ENCODE measurements around the gene SOD3.

Gene SOD3

GRCh38 chr4:24770667-24771066 is 24.7 kb upstream of the SOD3 start:
- H3K9me3 ChIP-seq (ENCODE audit: control insufficient read depth, insufficient read depth, low read depth, low read length): no peaks in the 10 kb centered on the region
- no peak overlapping the region for H3K27ac ChIP-seq (ENCODE audit: extremely low read depth, low read depth, low read length)
- ChIA-PET POLR2A (no interaction called here), CTCF (no interaction called here)
- no peak overlapping the region for H3K4me3 ChIP-seq (ENCODE audit: low read depth, low read length)
- no peak for TF ChIP-seq SETDB1 (IDR thresholded peaks at IDR 0.05; ENCODE audit: insufficient read length, low read length)
- TF ChIP-seq ZNF16 (tag by site-specific recombination; IDR thresholded peaks at IDR 0.05; ENCODE audit: low read depth): no peak
- no peak for TF ChIP-seq MYNN (tag by site-specific recombination; IDR thresholded peaks at IDR 0.05; ENCODE audit: borderline replicate concordance)
- TF ChIP-seq REPIN1 (tag by site-specific recombination; IDR thresholded peaks at IDR 0.05; ENCODE audit: low read depth): no peak
- TF ChIP-seq ZBTB26 (tag by site-specific recombination; optimal IDR thresholded peaks at IDR 0.05): no peak
- TF ChIP-seq ZNF174 (tag by site-specific recombination; IDR thresholded peaks at IDR 0.05): no peak
- no peak for TF ChIP-seq ZNF404 (tag by site-specific recombination; IDR thresholded peaks at IDR 0.05)
- no peak for TF ChIP-seq ZNF121 (tag by site-specific recombination; IDR thresholded peaks at IDR 0.05)
- H3K36me3 ChIP-seq (ENCODE audit: control insufficient read depth in 2 of 2, insufficient read depth in 1 of 2, low read length in 2 of 2): no peaks in the 10 kb centered on the region
- H3K4me1 ChIP-seq (ENCODE audit: control insufficient read depth, insufficient read depth, low read length): no peaks in the 10 kb centered on the region

GRCh38 chr4:24771241-24771640 is 24.1 kb upstream of the SOD3 start:
- no peak overlapping the region for H3K27ac ChIP-seq (ENCODE audit: extremely low read depth, low read depth, low read length)
- no peak overlapping the region for H3K4me3 ChIP-seq (ENCODE audit: low read depth, low read length)
- TF ChIP-seq ZNF48 (tag by site-specific recombination; IDR thresholded peaks at IDR 0.05) (no peak), ZSCAN18 (tag by site-specific recombination; IDR thresholded peaks at IDR 0.05) (no peak), ZNF16 (tag by site-specific recombination; IDR thresholded peaks at IDR 0.05; ENCODE audit: low read depth) (no peak), ZNF843 (tag by site-specific recombination; IDR thresholded peaks at IDR 0.05) (no peak), ZNF658 (tag by site-specific recombination; IDR thresholded peaks at IDR 0.05) (no peak), ZNF521 (tag by site-specific recombination; IDR thresholded peaks at IDR 0.05) (no peak), ELK4 (IDR thresholded peaks at IDR 0.05; ENCODE audit: borderline replicate concordance, low read depth, low read length) (no peak), ZNF175 (tag by site-specific recombination; IDR thresholded peaks at IDR 0.05) (no peak), ZSCAN5A (tag by site-specific recombination; IDR thresholded peaks at IDR 0.05) (no peak), ZNF155 (tag by site-specific recombination; IDR thresholded peaks at IDR 0.05) (no peak), ZNF510 (tag by site-specific recombination; IDR thresholded peaks at IDR 0.05; ENCODE audit: insufficient replicate concordance) (no peak), ZNF621 (tag by site-specific recombination; IDR thresholded peaks at IDR 0.05) (no peak), ZNF626 (tag by site-specific recombination; IDR thresholded peaks at IDR 0.05) (no peak), ZIC2 (tag by site-specific recombination; IDR thresholded peaks at IDR 0.05) (no peak)
- ChIA-PET CTCF (no interaction called here), POLR2A (no interaction called here)
- no peaks in the 10 kb centered on the region for H3K4me1 ChIP-seq (ENCODE audit: control insufficient read depth, insufficient read depth, low read length)
- H3K36me3 ChIP-seq (ENCODE audit: control insufficient read depth in 2 of 2, insufficient read depth in 1 of 2, low read length in 2 of 2): no peaks in the 10 kb centered on the region
- no peaks in the 10 kb centered on the region for H3K9me3 ChIP-seq (ENCODE audit: control insufficient read depth, insufficient read depth, low read depth, low read length)

Data from HEK293 (cell line).